ENCODE data around the gene AKAP1. TPM values are rescaled to one million over a fixed set of nuclear protein-coding genes. Genes with fewer than 3 reads are reported as not detected.
"Not testable (repeated sequence)": the region's sequence is repeated elsewhere in the genome, so short reads cannot be mapped to it uniquely, and the experiment has no call there.

AKAP1 gene
- total RNA-seq, 1 donor from 2014 or later, result 29.8 TPM

- no peak for DNase-seq (ENCODE audit: low read depth)
- TF ChIP-seq, protein P1, sequence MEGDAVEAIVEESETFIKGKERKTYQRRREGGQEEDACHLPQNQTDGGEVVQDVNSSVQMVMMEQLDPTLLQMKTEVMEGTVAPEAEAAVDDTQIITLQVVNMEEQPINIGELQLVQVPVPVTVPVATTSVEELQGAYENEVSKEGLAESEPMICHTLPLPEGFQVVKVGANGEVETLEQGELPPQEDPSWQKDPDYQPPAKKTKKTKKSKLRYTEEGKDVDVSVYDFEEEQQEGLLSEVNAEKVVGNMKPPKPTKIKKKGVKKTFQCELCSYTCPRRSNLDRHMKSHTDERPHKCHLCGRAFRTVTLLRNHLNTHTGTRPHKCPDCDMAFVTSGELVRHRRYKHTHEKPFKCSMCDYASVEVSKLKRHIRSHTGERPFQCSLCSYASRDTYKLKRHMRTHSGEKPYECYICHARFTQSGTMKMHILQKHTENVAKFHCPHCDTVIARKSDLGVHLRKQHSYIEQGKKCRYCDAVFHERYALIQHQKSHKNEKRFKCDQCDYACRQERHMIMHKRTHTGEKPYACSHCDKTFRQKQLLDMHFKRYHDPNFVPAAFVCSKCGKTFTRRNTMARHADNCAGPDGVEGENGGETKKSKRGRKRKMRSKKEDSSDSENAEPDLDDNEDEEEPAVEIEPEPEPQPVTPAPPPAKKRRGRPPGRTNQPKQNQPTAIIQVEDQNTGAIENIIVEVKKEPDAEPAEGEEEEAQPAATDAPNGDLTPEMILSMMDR (conservative IDR thresholded peaks at IDR 0.05; ENCODE audit: low read depth, low read length), result no peak
- H3K4me3 ChIP-seq (ENCODE audit: low read depth, low read length), result no peak overlapping the region
Observed at GRCh38 chr17:57091186-57091618, 6.2 kb downstream of the AKAP1 start.

DNA sequence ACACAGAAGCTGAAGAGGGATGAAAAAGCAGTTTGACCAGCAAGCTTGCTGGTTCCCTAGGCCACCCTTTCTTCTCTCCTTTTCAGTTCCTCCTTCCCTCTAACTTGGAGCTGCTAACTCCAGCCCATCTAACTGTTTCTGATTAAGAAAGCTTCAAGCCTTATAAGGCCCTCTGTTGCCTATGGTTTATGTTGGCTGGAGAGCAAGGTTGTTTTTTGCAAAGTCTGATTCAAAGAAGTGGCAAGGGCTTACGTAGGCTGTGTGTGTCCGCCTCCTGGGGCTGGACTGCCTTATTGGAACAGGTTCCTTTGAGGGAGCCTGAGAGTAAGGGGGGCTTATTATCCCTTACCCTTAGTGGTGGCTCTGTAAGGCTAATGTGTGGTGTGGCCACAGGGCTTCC lies 7.1 kb downstream of the AKAP1 start:
- TF ChIP-seq, protein P1 (conservative IDR thresholded peaks at IDR 0.05; ENCODE audit: low read depth, low read length), result no peak
- H3K4me3 ChIP-seq (ENCODE audit: low read depth, low read length), result no peak overlapping the region
- DNase-seq (ENCODE audit: low read depth), result no peak

- DNase-seq (ENCODE audit: low read depth), result no peak
- TF ChIP-seq, protein P1 (conservative IDR thresholded peaks at IDR 0.05; ENCODE audit: low read depth, low read length), result no peak
- no peak overlapping the region for H3K4me3 ChIP-seq (ENCODE audit: low read depth, low read length)
Observed at GRCh38 chr17:57092779-57093178, 7.7 kb downstream of the AKAP1 start.

DNA sequence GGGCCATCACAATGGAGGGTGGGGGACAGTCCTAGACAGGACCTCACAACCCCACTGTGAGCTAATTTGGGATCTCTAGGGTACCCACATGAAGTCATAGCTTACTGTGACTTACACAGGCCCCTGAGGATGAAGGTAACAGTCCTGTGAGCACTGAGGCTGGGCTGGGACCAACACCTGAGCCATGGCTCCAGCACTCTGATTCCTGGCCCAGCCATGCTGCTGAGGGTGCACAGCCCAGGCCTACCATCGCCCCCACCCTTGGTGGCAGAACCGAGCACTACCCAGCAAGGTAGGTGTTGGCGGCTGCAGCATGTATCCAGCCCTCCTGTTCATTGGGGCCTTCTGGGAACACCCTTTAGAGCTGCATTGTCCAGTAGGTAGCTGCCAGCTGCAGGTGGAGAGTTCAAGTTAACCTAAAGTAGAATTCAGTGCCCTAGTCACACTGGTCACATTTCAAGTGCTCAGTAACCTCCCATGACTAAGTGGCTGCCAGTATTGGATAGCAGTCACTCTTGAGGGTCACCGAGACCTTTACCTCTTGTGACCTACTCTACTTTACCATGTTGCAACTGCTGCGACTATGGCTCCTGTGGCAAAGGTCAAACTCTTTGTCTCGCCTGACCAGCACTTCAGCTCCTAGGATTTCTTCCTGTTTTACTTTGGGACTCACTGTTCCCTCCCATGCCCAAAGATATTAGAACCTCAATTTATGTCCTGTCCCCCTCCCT lies 11.6 kb downstream of the AKAP1 start:
- TF ChIP-seq, protein P1 (conservative IDR thresholded peaks at IDR 0.05; ENCODE audit: low read depth, low read length), result no peak
- no peak overlapping the region for H3K4me3 ChIP-seq (ENCODE audit: low read depth, low read length)
- no peak for DNase-seq (ENCODE audit: low read depth)

DNA sequence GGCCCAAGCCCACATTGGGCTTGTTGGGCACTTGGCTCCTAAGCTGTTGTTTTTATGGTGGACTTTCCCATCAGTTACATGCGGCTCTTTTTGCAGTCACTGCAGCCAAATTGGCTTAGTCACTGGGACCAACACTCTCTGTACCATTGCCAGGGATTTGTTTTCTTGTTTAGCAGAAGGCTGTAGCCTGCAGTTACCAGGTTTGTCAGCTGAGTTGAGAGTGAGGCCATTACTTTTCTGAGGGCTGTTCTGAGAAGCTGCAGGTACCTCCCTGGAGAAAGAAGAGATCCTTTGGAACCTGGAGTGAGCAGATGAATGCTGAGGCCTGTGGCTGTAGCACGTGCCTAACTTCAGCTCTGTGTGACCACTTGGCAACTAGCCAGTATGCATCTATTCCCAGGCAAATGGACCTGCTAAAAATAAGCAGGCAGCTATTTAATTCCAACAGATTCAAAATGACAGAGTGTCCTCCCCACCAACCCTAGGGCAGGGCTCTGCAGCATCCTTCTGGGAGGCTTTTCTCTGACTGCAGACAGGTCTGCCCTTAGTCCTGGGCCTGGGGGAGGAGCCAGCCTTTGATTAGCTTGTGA lies 12.9 kb downstream of the AKAP1 start:
- no peak overlapping the region for H3K4me3 ChIP-seq (ENCODE audit: low read depth, low read length)
- peak; percentile 61 for DNase-seq (ENCODE audit: low read depth)
- TF ChIP-seq, protein P1 (conservative IDR thresholded peaks at IDR 0.05; ENCODE audit: low read depth, low read length), result no peak

GRCh38 chr17:57099165-57099564 lies 14.1 kb downstream of the AKAP1 start:
- no peak overlapping the region for H3K4me3 ChIP-seq (ENCODE audit: low read depth, low read length)
- no peak for DNase-seq (ENCODE audit: low read depth)
- TF ChIP-seq, protein P1 (conservative IDR thresholded peaks at IDR 0.05; ENCODE audit: low read depth, low read length), result no peak

DNA sequence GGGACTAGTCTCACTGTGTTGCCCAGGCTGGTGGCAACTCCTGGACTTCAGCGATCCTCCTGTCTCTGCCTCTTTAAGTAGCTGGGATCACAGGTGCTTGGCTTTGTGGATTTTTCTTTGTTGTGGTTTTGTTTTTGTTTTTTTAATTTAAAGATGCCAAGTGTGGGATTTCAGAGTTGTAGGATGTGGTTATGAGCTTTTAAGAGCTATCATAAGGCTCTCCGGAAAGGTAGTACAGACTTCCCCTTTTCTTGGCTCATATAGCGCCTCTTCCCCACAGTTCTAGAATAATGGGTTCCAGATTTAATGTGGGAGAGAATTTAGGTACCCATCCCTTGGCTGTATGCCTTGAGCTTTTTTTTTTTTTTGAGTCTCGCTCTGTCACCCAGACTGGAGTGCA lies 17.1 kb downstream of the AKAP1 start:
- TF ChIP-seq, protein P1 (conservative IDR thresholded peaks at IDR 0.05; ENCODE audit: low read depth, low read length), result no peak
- no peak for DNase-seq (ENCODE audit: low read depth)
- H3K4me3 ChIP-seq (ENCODE audit: low read depth, low read length), result no peak overlapping the region

DNA sequence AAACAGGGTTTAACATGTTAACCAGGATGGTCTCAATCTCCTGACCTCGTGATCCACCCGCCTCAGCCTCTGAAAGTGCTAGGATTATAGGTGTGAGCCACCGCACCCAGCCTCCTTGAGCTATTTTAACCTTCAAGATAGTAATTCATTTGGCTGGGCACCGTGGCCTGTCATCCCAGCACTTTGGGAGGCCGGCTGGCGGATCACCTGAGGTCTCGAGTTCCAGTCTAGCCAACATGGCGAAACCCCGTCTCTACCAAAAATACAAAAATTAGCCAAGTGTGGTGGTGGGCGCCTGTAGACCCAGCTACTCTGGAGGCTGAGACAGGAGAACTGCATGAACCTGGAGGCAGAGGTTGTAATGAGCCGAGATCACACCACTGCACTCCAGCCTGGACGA lies 17.6 kb downstream of the AKAP1 start:
- not testable (repeated sequence) for DNase-seq (ENCODE audit: low read depth); H3K4me3 ChIP-seq (ENCODE audit: low read depth, low read length)
